GM12878 (cell line): ENCODE results near the gene IFNA1. TPM values are rescaled to one million over a fixed set of nuclear protein-coding genes. Genes with fewer than 3 reads are reported as not detected.

ENCODE experiments used
- ATAC-seq: fragments of 200-7000 bp; cut with Tn5 transposase; 3 replicates; pipeline ENCODE4 v1.9.1; 2020; ENCODE audit warnings: mild to moderate bottlenecking, moderate library complexity
- BruUV-seq: library from RNA; stranded (reverse); fragments of 400-500 nt; replicated peaks from 2 replicates; lab custom pipeline; 2021; lab: Mats Ljungman, UMichigan
- CTCF ChIA-PET: fragments of 300-600 bp; sonication (Branson Sonifier 250); formaldehyde crosslinking; extraction: SDS; loops from one replicate; lab custom pipeline; 2021; ENCODE audit warnings: inconsistent platforms; lab: Yijun Ruan, JAX
- POLR2A ChIA-PET: fragments of 350-600 bp; formaldehyde crosslinking; extraction: SDS; loops from one replicate; lab custom pipeline; 2021; ENCODE audit warnings: inconsistent platforms; lab: Charles Lee
- RAD21 ChIA-PET: fragments of 300-600 bp; sonication (Branson Sonifier 250); formaldehyde crosslinking; loops from one replicate; lab custom pipeline; 2023; ENCODE audit warnings: antibody characterized with exemption; ENCODE audit not compliant: unreplicated experiment; lab: Charles Lee
- SMC1A ChIA-PET: fragments of 300-600 bp; sonication (Branson Sonifier 250); formaldehyde crosslinking; loops from one replicate; lab custom pipeline; 2023; ENCODE audit not compliant: unreplicated experiment, uncharacterized antibody; lab: Charles Lee
- DNase-seq: peaks from one replicate; pipeline ENCODE4 v3.0.0-alpha.2; 2011; ENCODE audit warnings: low read depth, low spot score
- FAIRE-seq: peaks from 3 replicates; lab custom pipeline; 2011; peaks lifted over from hg19 to GRCh38; lab: Jason Lieb, UNC
- H2AFZ ChIP-seq: 2 replicates; pipeline ENCODE4 v1.6.0; 2011; ENCODE audit warnings: low read depth, low read length, control low read depth; ENCODE audit not compliant: control insufficient read depth
- H3K27ac ChIP-seq: 2 replicates; pipeline ENCODE4 v1.5.1; 2011; ENCODE audit warnings: control low read depth; ENCODE audit not compliant: control insufficient read depth, insufficient read depth
- H3K27me3 ChIP-seq, 2 experiments: replicated peaks in 1 of 2; 2 replicates each; pipeline versions ENCODE4 v1.6.0 to v1.6.1; 2011; ENCODE audit warnings: low read length in 1 of 2; ENCODE audit not compliant: control insufficient read depth in 2 of 2, insufficient read depth in 2 of 2
- H3K36me3 ChIP-seq, 2 experiments: 2 replicates each; pipeline ENCODE4 v1.5.1; 2011; ENCODE audit warnings: low read length in 1 of 2; ENCODE audit not compliant: control insufficient read depth in 2 of 2, insufficient read depth in 2 of 2
- H3K4me1 ChIP-seq: 2 replicates; pipeline ENCODE4 v1.6.1; 2011; ENCODE audit warnings: mild to moderate bottlenecking, low read length, moderate library complexity, mixed read lengths; ENCODE audit not compliant: control insufficient read depth, insufficient read depth
- H3K4me2 ChIP-seq: 2 replicates; pipeline ENCODE4 v1.6.0; 2011; ENCODE audit warnings: control low read depth; ENCODE audit not compliant: control insufficient read depth, insufficient read depth
- H3K4me3 ChIP-seq: fragments of 200-600 bp; sonication (generic); 2 replicates; pipeline ENCODE4 v1.5.1; 2016
- H3K79me2 ChIP-seq: 2 replicates; pipeline ENCODE4 v1.6.0; 2011; ENCODE audit warnings: low read length; ENCODE audit not compliant: control insufficient read depth, insufficient read depth
- H3K9ac ChIP-seq: 2 replicates; pipeline ENCODE4 v1.8.0; 2011; ENCODE audit warnings: low read length, control low read depth, mixed read lengths; ENCODE audit not compliant: control insufficient read depth, insufficient read depth
- H3K9me3 ChIP-seq: replicated peaks from 3 replicates; pipeline ENCODE4 v1.5.1; 2011; ENCODE audit warnings: mild to moderate bottlenecking, low read length; ENCODE audit not compliant: control insufficient read depth, insufficient read depth
- H4K20me1 ChIP-seq: 2 replicates; pipeline ENCODE4 v1.6.0; 2011; ENCODE audit not compliant: control insufficient read depth, insufficient read depth
- CTCF ChIP-seq, 3 experiments: IDR thresholded peaks in 2 of 3; conservative IDR thresholded peaks in 1 of 3; 2 replicates each; pipeline ENCODE4 v1.5.1; 2011; ENCODE audit warnings: low read depth in 3 of 3, low read length in 3 of 3, mild to moderate bottlenecking in 3 of 3, control low read depth in 2 of 3, moderate library complexity in 2 of 3, inconsistent platforms in 1 of 3, mixed read lengths in 1 of 3; ENCODE audit not compliant: control insufficient read depth in 2 of 3, insufficient read depth in 1 of 3; ENCODE audit errors: extremely low read depth in 1 of 3
- CUX1 ChIP-seq: IDR thresholded peaks from 2 replicates; pipeline ENCODE4 v1.6.1; 2012; ENCODE audit warnings: improper control_type of control experiment, low read depth, low read length; ENCODE audit not compliant: insufficient replicate concordance
- WGBS: methylation state at CpG from one replicate; pipeline ENCODE4 v1.1.6; 2016; ENCODE audit warnings: low lambda C conversion rate; ENCODE audit not compliant: insufficient replicate concordance, insufficient coverage; ENCODE audit errors: missing lambda C conversion rate; 5-methylcytosine and 5-hydroxymethylcytosine counted together
- in situ Hi-C: fragments of 300-500 bp; cut with MboI; formaldehyde crosslinking; loops from 9 replicates; pipeline ENCODE4 v1.14.3; 2018; ENCODE audit warnings: mixed read lengths
- intact Hi-C: fragments of 100-400 bp; cut with micrococcal nuclease; formaldehyde crosslinking; loops from one replicate; pipeline ENCODE4 v1.14.2; 2022; ENCODE audit not compliant: unreplicated experiment
- polyA plus RNA-seq, 11 experiments: library from polyadenylated mRNA; depleted of rRNA in 4 of 11; unstranded in 6 of 11; stranded (reverse) in 5 of 11; fragments of >200 nt; fragmentation: Nextera tagmentation in 4 of 11; fragmentation: Illumina TruSeq in 1 of 11; extraction: Ambion mirVana in 4 of 11; extraction: Trizol in 1 of 11; gene quantifications; 1 replicate in 1 of 11; 2 replicates in 10 of 11; pipeline versions ENCODE4 v1.2.1 to v1.2.3, GENCODE V29; 2011 to 2016; ENCODE audit warnings: inconsistent platforms in 2 of 11, missing spikeins in 2 of 11, low read depth in 1 of 11
- total RNA-seq, 4 experiments: library from RNA; depleted of rRNA in 3 of 4; stranded (reverse); fragments of >200 nt in 3 of 4; fragmentation: Illumina TruSeq in 1 of 4; extraction: Trizol in 1 of 4; gene quantifications; 2 replicates each; pipeline versions ENCODE4 v1.2.1 to v1.2.3, GENCODE V29; 2013 to 2021

Gene IFNA1
- total and polyA plus RNA-seq, 10 of the 15 experiments (the other 5 are each of a cell fraction or from before 2014, with no cell fraction given): not detected

- in situ Hi-C loops: no loop called here
Observed at GRCh38 chr9:21413151-21413550, 27.1 kb upstream of the IFNA1 start.

More at GRCh38 chr9:21413151-21413550, 27.1 kb upstream of the IFNA1 start:
- DNase-seq: no peak
- H3K9me3 ChIP-seq: no peaks in the 10 kb centered on the region
- H3K4me2 ChIP-seq: no peak overlapping the region
- H2AFZ ChIP-seq: no peak overlapping the region
- H3K27me3 ChIP-seq: no peaks in the 10 kb centered on the region; a peak in 1 of 4 replicates
- no peak overlapping the region for H3K4me3 ChIP-seq
- POLR2A ChIA-PET: no interaction called here
- H4K20me1 ChIP-seq: no peaks in the 10 kb centered on the region
- RAD21 ChIA-PET: interaction anchor here (0.8 to 3.6 kb wide), 7 partner anchors 78 to 98 kb away, joined by 3 to 24 read pairs (median 4); partner anchors contain the start of gene KLHL9
- SMC1A ChIA-PET: interaction anchor here (1.2 to 3.9 kb wide), 6 partner anchors 11 to 91 kb away, joined by 3 to 32 read pairs (median 6); no protein-coding TSS in a partner anchor
- no TSS peak for BruUV-seq
- H3K4me1 ChIP-seq: peaks cover 6% of the 10 kb centered on the region; the same call in 1 of the 2 replicates
- no peak overlapping the region for H3K9ac ChIP-seq
- peak; percentile 52 for ATAC-seq
- peak in 1 of 3 experiments; percentile 13; a peak in 1 of 6 replicates for TF ChIP-seq CTCF (IDR thresholded peaks at IDR 0.05 in 2 of 3, conservative IDR thresholded peaks at IDR 0.05 in 1 of 3; ENCODE audit: control insufficient read depth in 2 of 3, extremely low read depth in 1 of 3, insufficient read depth in 1 of 3, low read depth in 3 of 3, low read length in 3 of 3)
- no peak for TF ChIP-seq CUX1
- TF ChIP-seq, all 136 proteins: peak for 1
- intact Hi-C loops: loop anchor here (1.0 to 5.0 kb wide), 3 partner anchors 87 to 171 kb away; partner anchors contain the start of gene IFNA14
- no peak overlapping the region for H3K27ac ChIP-seq
- H3K79me2 ChIP-seq: no peaks in the 10 kb centered on the region
- CTCF ChIA-PET: interaction anchor here (0.7 to 5.9 kb wide), 12 partner anchors 14 to 160 kb away, joined by 3 to 55 read pairs (median 4); no protein-coding TSS in a partner anchor
- FAIRE-seq: no peak
- H3K36me3 ChIP-seq: no peaks in the 10 kb centered on the region
- WGBS: 45% methylated on average over 4 of the region's 4 CpGs
